ENCODE measurements around the gene NUP133.

NUP133 gene

GRCh38 chr1:229448845-229449244 lies 59.3 kb downstream of the NUP133 start:
- no peaks in the 10 kb centered on the region for H3K4me1 ChIP-seq
- no peaks in the 10 kb centered on the region for H3K27me3 ChIP-seq
- no peak for TF ChIP-seq CTCF (IDR thresholded peaks at IDR 0.05; ENCODE audit: low read depth, low read length)
- no peak overlapping the region for H3K4me3 ChIP-seq (ENCODE audit: low read depth, low read length)
- no peaks in the 10 kb centered on the region for H3K9me3 ChIP-seq
- no peak for DNase-seq
- H3K36me3 ChIP-seq = peaks cover 39% of the 10 kb centered on the region

DNA sequence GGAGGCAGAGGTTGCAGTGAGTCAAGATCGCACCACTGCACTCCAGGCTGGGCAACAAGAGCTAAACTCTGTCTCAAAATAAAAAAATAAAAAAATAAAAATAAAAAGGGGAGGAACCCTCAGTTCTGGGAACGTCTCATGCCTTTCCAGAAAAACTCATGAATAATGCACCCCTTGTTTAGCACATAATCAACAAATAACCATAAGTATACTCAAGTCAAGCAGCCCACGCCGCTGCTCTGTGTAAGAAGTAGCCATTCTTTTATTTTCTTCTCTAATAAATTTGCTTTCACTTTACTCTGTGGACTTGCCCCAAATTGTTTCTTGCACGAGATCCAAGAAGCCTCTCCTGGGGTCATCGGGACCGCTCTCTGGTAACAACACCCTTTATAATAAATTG lies 59.8 kb downstream of the NUP133 start:
- no peak for TF ChIP-seq CTCF (IDR thresholded peaks at IDR 0.05; ENCODE audit: low read depth, low read length)
- no peak for DNase-seq
- Histone ChIP-seq H3K4me3 (ENCODE audit: low read depth, low read length) (no peak overlapping the region), H3K4me1 (no peaks in the 10 kb centered on the region), H3K27me3 (no peaks in the 10 kb centered on the region), H3K36me3 (peaks cover 40% of the 10 kb centered on the region), H3K9me3 (no peaks in the 10 kb centered on the region)

DNA sequence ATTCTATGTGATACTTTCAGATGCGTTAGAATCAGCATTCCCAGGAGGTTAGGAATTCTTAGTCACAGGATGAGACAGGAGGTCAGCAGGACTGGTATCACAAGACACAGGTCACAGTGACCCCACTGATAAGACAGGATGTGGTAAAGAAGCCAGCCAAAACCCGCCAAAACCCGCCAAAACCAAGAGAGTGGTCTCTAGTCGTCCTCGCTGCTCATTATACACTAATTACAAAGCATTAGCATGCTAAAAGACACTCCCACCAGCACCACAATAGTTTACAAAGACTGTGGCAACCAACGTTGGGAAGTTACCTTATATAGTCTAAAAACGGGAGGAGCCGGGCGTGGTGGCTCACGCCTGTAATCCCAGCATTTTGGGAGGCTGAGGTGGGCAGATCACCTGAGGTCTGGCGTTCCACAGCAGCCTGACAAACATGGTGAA lies 60.3 kb downstream of the NUP133 start:
- Histone ChIP-seq H3K9me3 (no peaks in the 10 kb centered on the region), H3K4me3 (ENCODE audit: low read depth, low read length) (no peak overlapping the region)

GRCh38 chr1:229445828-229446227 lies 62.3 kb downstream of the NUP133 start:
- Histone ChIP-seq H3K27me3 (no peaks in the 10 kb centered on the region), H3K36me3 (peaks cover 31% of the 10 kb centered on the region), H3K9me3 (no peaks in the 10 kb centered on the region), H3K4me1 (no peaks in the 10 kb centered on the region), H3K4me3 (ENCODE audit: low read depth, low read length) (no peak overlapping the region)
- TF ChIP-seq CTCF (IDR thresholded peaks at IDR 0.05; ENCODE audit: low read depth, low read length) = no peak
- no peak for DNase-seq

More for the DNA sequence above, 60.3 kb downstream of the NUP133 start:
- TF ChIP-seq CTCF (IDR thresholded peaks at IDR 0.05; ENCODE audit: low read depth, low read length) = no peak
- DNase-seq = no peak
- Histone ChIP-seq H3K36me3 (peaks cover 45% of the 10 kb centered on the region), H3K27me3 (no peaks in the 10 kb centered on the region), H3K4me1 (no peaks in the 10 kb centered on the region)

DNA sequence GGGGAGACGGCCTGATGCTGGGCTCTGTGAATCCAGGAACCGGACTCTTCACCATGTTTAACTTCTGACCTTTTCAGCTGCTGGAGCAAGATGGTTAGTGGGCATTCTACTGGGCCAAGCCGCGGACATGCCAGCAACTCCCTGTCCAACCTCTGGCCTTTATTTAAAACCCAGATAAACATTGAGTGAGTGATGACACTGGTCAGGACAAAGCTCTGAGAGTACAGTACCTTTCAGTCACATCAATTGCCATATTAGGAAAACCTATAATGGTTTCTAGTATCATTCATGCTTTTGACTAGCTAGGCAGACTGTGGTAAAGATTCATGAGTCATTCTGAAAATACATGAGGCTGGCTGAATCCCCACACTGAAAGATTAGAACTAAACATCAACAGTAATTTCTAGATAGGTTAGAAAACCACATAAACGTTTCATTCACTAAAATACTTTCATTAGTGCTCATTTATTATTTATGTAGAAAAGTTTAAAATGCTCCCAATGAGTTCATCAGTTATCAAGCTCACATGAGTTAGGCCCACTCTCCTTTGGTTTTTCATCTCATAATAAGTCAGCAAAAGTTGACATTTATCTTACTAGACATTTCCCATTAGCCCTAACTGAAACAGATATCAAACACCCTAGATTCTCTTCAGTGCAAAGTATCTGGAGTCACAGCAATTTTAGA lies 67.1 kb downstream of the NUP133 start:
- Histone ChIP-seq H3K4me1 (no peaks in the 10 kb centered on the region), H3K27me3 (no peaks in the 10 kb centered on the region), H3K36me3 (peaks cover 26% of the 10 kb centered on the region), H3K9me3 (no peaks in the 10 kb centered on the region), H3K4me3 (ENCODE audit: low read depth, low read length) (no peak overlapping the region)
- DNase-seq = no peak
- no peak for TF ChIP-seq CTCF (IDR thresholded peaks at IDR 0.05; ENCODE audit: low read depth, low read length)

DNA sequence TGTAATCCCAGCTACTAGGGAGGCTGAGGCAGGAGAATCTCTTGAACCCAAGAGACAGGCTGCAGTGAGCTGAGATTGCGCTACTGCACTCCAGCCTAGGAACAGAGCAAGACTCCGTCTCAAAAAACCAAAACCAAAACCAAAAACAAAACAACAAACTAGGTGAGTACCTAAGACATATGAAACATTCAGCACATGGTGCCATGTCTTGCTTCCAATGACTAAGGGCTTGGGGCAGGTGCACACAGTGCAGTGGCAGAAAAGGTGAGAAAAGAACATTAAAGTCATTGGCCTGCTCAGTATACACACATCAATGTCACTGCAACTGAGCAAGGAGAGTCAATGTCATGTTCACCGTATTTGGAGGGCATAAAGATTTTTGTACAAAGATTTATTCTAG lies 70.1 kb downstream of the NUP133 start:
- TF ChIP-seq CTCF (IDR thresholded peaks at IDR 0.05; ENCODE audit: low read depth, low read length) = no peak
- H3K27me3 ChIP-seq = no peaks in the 10 kb centered on the region
- H3K9me3 ChIP-seq = no peaks in the 10 kb centered on the region
- H3K4me1 ChIP-seq = peaks cover 3% of the 10 kb centered on the region
- H3K4me3 ChIP-seq (ENCODE audit: low read depth, low read length) = no peak overlapping the region
- no peak for DNase-seq
- H3K36me3 ChIP-seq = peaks cover 11% of the 10 kb centered on the region
